GM19397 (cell line): ENCODE measurements around the gene APOL2.
A peak's percentile ranks its signal among the peaks of the same experiment; 100 is the strongest.
"Not testable (repeated sequence)": the region's sequence is repeated elsewhere in the genome, so short reads cannot be mapped to it uniquely, and the experiment has no call there.

Experiments used
- ATAC-seq: cut with Tn5 transposase; IDR thresholded peaks from one replicate; pipeline ENCODE4 v1.9.1; 2021; ENCODE audit warnings: mild to moderate bottlenecking, moderate library complexity; ENCODE audit not compliant: unreplicated experiment

APOL2 gene

GRCh38 chr22:36263886-36264664, 24.7 kb upstream of the APOL2 start:
- ATAC-seq = not testable (repeated sequence)

- ATAC-seq = not testable (repeated sequence)
Measured at GRCh38 chr22:36263216-36263673, 23.9 kb upstream of the APOL2 start.

GRCh38 chr22:36262307-36262706, 23.0 kb upstream of the APOL2 start:
- not testable (repeated sequence) for ATAC-seq

- not testable (repeated sequence) for ATAC-seq
Measured at GRCh38 chr22:36261675-36262074, 22.3 kb upstream of the APOL2 start.

- ATAC-seq = no peak
Measured at GRCh38 chr22:36259615-36260300, 20.4 kb upstream of the APOL2 start.

GRCh38 chr22:36258701-36259614, 19.6 kb upstream of the APOL2 start:
- peak; percentile 43 for ATAC-seq

- ATAC-seq = no peak
Measured at GRCh38 chr22:36257948-36258670, 18.8 kb upstream of the APOL2 start.

- ATAC-seq = no peak
Measured at GRCh38 chr22:36257308-36257707, 18.0 kb upstream of the APOL2 start.

GRCh38 chr22:36256478-36256877, 17.2 kb upstream of the APOL2 start:
- ATAC-seq = no peak

- not testable (repeated sequence) for ATAC-seq
Measured at GRCh38 chr22:36255572-36255971, 16.2 kb upstream of the APOL2 start.

GRCh38 chr22:36253523-36254490, 14.5 kb upstream of the APOL2 start:
- ATAC-seq = no peak

- peak; percentile 48 for ATAC-seq
Measured at GRCh38 chr22:36252754-36253522, 13.6 kb upstream of the APOL2 start, which contains the start of gene APOL1. Gene APOL1, plus strand, starts transcription at chr22:36253133. Its CDS starts 1,823 bp downstream, at chr22:36254956.

GRCh38 chr22:36251979-36252608, 12.8 kb upstream of the APOL2 start:
- not testable (repeated sequence) for ATAC-seq

GRCh38 chr22:36250292-36250960, 11.1 kb upstream of the APOL2 start:
- ATAC-seq = not testable (repeated sequence)

- ATAC-seq = no peak
Measured at GRCh38 chr22:36249160-36249559, 9.8 kb upstream of the APOL2 start.

GRCh38 chr22:36247955-36248354, 8.6 kb upstream of the APOL2 start:
- no peak for ATAC-seq

- no peak for ATAC-seq
Measured at GRCh38 chr22:36246718-36247117, 7.4 kb upstream of the APOL2 start.
